Measurements from ENCODE around the gene PIK3CA.
"Not testable (repeated sequence)": the region's sequence is repeated elsewhere in the genome, so short reads cannot be mapped to it uniquely, and the experiment has no call there.

PIK3CA gene

DNA sequence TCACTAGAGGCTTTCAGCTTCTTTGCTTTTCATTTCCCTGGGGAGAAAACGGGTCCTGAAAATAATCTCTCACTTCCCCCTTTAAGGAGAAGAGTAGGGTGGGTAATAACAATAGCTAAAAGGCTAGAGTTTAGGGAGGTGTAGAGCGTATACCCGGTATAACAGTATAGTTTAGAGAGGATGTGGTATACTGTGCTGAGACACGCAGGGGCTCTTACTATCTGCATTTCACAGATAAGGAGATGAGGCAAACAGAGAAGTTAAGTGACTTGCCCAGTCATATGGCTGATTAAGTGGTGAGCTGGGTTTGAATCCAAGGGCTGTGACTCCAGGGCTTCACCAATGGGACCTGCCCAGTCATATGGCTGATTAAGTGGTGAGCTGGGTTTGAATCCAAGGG is 117.7 kb downstream of the PIK3CA start:
- no peak for DNase-seq

GRCh38 chr3:179266701-179267211 is 118.6 kb downstream of the PIK3CA start:
- no peak for DNase-seq

- no peak for DNase-seq
Observed at GRCh38 chr3:179268400-179269051, 120.4 kb downstream of the PIK3CA start.

- no peak for DNase-seq
Observed at GRCh38 chr3:179269152-179269707, 121.1 kb downstream of the PIK3CA start.

GRCh38 chr3:179272385-179272784 is 124.2 kb downstream of the PIK3CA start:
- no peak for DNase-seq

DNA sequence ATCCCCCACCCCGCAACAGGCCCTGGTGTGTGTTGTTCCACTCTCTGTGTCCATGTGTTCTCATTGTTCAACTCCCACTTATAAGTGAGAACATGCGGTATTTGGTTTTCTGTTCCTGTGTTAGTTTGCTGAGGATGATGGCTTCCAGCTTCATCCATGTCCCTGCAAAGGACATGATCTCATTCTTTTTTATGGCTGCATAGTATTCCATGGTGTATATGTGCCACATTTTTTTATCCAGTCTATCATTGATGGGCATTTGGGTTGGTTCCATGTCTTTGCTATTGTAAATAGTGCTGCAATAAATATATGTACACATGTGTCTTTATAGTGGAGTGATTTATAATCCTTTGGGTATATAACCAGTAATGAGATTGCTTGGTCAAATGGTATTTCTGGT is 126.3 kb downstream of the PIK3CA start:
- DNase-seq = not testable (repeated sequence)

DNA sequence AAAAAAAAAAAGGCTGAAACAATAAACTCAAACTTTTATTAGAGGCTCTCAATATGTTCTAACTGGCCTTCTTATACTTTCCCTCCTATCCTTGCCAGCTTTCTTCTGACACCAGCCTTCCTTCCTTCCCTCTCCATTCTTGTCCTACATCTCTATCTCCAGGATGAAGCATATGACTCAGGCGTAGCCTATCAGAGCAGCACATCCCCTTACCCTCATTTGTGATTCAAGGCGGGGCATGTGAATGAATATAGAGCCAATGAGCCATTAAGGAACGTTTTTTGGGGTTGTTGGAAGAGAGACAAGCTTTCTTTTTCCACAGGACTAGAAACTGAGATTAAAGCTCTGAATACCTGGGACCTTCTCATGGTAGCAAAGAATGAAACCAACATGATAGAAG is 127.8 kb downstream of the PIK3CA start:
- no peak for DNase-seq

DNA sequence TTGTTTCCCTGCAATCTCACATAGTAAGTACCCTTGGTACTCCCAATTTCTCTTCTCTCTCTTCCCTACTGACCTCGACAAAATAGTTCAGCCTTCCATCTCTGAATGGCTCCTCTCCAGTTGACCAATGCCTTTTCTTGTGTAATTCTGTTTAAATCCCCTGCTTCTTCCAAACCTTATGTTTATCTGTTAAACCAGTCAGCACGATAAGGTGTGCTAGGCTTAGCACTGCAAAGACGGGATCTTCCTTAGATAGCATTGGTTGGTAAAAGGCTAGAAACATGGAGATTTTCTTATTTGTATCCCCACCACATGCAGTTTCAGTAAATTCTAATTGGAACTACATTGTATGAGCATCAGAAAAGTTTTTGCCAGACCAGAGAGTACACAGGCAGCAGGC is 128.6 kb downstream of the PIK3CA start:
- DNase-seq = no peak

DNA sequence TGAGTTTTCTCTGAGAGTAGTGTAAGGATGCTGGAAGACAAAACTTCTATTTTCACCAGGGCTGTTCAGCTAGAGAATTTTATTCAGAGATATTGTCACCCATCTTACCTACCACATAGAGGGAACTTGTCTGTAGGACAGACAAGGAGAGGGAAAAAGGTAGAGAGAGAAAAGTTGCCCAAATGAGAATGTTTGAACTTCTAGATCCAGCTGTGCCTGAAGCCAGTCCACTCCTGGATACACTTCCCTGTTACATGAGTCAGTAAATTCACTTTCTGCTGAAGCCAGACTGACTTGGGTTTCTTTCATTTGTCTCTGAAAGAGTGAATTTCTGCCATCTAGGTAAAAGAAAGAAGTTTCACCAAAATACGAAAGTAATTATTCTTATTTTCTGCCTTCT is 130.0 kb downstream of the PIK3CA start:
- no peak for DNase-seq

DNA sequence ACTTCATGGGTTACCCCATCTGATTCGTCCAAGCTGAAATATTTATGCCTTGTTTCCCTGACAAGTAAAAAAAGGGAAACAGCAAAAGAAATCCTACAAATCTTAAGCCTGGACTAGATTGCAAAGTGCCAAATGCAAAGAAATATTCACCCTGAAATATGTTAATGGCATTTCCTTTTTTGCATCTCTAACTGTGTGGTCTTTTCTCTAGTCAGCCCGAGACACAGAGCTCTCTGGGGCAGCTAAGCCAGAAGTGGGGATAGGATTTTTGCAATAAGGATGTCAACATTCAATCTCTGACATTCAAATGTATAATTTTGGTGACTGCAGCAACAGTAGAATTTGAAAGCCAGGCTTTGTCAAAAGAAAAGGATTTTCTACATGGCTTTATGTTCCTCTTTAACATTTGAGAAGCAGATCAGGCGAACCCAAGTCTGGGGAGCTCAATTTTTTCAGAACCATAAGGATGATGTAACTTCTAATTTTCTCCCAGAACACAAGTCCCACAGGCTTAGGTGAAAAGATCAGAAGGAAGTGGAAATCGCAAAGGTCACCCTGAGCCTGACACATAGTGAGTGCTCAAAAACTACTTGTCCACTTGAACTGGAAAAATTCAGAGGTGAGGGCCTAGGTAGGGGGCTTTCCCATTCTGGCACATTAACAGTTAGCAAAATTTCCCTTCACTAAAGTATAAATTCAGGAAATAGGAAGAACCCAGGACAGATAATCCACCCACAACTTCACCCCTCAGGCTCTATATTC is 131.0 kb downstream of the PIK3CA start:
- DNase-seq = no peak

DNA sequence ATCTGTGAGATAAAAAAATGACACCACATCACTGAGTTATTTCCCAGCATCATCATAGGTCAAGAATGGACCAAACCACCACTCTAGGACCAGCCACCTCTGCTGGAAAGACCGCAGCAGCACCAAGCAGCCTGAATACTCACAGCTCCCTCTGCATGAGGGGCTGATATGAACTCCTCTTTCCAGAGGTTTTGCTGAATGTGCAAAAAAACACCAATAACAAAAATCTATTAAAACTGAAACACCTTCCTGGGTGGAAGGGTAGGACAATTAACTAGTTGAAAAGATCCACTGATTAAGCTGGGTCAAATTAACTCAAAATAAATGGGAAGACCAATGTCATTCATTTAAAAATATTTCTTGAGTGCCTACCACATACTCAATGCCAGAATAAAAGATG is 131.7 kb downstream of the PIK3CA start:
- DNase-seq = no peak

- no peak for DNase-seq
Observed at GRCh38 chr3:179281825-179282224, 133.7 kb downstream of the PIK3CA start.

DNA sequence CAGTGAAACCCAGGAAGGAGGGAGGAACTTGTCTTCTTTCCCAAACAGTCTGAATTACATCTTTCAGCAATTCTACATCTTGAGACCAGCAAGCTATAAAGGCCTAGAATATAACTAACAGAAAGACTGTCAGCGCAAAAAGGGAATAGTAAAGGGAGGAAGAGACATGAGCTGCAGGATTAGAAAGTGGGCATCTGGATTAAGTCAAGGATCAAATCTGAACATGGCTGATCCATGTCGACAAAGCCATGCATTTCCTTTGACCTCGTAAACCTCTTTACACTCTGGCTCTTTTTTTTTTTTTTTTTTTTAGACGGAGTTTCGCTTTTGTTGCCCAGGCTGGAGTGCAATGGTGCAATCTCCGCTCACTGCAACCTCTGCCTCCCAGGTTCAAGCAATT is 138.2 kb downstream of the PIK3CA start:
- no peak for DNase-seq

- no peak for DNase-seq
Observed at GRCh38 chr3:179288845-179289244, 140.7 kb downstream of the PIK3CA start.

GRCh38 chr3:179289295-179289694 is 141.1 kb downstream of the PIK3CA start:
- no peak for DNase-seq

Data from activated CD4-positive, alpha-beta T cell treated with anti-CD3 and anti-CD28 coated beads, Interleukin-2, amount 50 U/mL, for 4 hours (primary cell).